LHCN-M2 (cell line): ENCODE results near the gene NPAT. TPM values are rescaled to one million over a fixed set of nuclear protein-coding genes. Genes with fewer than 3 reads are reported as not detected.
"Not testable (repeated sequence)": the region's sequence is repeated elsewhere in the genome, so short reads cannot be mapped to it uniquely, and the experiment has no call there.

Experiments used
- DNase-seq: peaks from one replicate; pipeline ENCODE4 v3.0.0-alpha.2; 2012; ENCODE audit warnings: low read depth
- total RNA-seq: library from RNA; depleted of rRNA; stranded (reverse); fragments of >200 nt; gene quantifications from 2 replicates; pipeline ENCODE4 v1.2.3, GENCODE V29; 2014

NPAT gene
- total RNA-seq, 1 experiment from 2014 or later = 18.2 TPM

DNA sequence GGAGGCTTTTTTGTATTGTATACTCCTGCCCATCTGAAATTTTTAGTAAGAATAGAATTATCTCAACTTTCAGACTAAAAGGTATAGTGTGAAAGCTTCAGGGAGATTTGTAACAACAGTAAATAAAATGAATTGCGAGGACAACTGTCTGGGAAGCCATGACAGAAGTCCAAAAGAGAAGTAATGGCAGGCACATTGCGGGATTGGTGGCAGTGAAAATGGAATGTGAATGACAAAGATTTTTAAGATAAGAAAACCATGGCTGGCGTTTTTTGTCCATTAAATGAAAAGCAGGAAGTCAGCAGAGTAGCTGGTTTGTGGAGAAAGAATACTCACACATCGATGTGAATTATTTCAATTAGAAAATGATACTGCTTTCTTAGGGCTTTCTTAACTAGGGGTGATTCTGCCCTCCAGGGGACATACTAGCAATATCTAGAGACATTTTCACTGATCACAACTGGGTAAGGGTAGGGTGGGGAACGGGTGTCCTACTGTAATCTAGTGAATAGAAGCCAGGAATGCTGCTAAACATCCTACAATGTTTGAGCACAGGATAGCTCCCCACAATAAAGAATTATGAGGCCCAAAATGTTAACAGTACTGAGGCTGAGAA lies 1.6 kb downstream of the NPAT start:
- DNase-seq = no peak

DNA sequence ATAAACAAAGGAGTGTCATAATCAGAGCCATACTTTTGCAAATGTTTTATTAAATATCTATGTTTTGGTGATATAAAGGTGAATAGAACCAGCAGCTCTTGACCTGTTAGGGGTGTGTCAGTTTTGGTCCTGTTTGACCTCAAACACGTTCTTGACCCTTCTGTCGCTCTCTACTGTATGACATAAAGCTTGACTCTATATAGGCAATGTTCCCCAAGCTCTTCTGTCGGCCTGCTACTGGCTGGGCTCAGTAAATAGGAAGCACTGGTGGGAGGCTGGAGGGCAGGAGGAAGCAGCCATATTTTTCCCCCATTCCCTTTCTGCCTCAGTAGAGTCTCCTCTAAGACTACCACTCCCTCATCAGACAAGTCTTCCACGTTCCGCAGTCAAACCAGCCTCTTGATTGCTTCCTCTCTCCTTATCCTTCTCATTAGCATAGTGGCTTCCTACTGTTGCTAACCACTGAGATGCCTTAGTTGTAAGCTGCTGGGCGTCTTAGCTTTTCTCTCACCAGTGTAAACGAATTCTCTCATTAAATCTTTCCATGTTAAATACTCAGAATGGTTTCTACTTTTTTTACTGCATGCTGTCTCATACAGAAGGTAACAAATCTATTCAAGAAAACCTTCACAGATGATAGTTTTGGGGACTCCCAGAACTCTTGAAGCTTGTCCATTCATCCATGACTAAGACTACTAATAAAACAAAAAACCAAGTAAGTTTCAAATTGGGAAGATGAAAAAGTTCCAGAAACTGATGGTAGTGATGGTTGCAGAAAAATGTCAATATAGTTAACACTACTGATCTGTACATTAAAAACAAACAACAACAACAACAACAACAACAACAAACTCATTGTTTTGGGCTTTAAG lies 3.3 kb downstream of the NPAT start:
- DNase-seq = no peak

- DNase-seq = no peak
Measured at GRCh38 chr11:108218455-108218854, 4.0 kb downstream of the NPAT start.

- no peak for DNase-seq
Measured at GRCh38 chr11:108216988-108217387, 5.5 kb downstream of the NPAT start.

- no peak for DNase-seq
Measured at GRCh38 chr11:108213784-108214183, 8.7 kb downstream of the NPAT start.

- no peak for DNase-seq
Measured at GRCh38 chr11:108210441-108210840, 12.0 kb downstream of the NPAT start.

GRCh38 chr11:108207683-108208060 lies 14.8 kb downstream of the NPAT start:
- DNase-seq = no peak

- peak; percentile 25 for DNase-seq
Measured at GRCh38 chr11:108206969-108207682, 15.3 kb downstream of the NPAT start.

DNA sequence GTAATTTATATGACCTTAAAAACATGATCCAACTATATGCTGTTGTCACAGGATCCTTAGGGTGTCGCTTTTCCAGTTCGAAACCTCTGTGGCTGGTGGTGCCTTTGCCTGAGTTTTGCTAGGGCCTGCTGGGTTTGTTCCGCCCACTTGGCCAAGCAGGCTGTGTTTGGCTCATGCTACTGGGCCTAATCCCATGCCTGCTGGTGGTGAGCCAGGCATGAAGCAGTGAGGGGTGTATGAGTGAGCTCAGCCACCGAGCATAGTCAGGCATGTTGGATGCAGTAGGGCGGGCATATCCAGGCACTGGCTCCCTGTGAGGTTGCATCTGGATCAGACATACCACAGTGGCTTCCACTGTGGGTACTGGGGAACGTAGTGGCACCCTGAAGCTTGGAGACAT lies 16.3 kb downstream of the NPAT start:
- DNase-seq = no peak

GRCh38 chr11:108204929-108205499 lies 17.4 kb downstream of the NPAT start:
- DNase-seq = no peak

DNA sequence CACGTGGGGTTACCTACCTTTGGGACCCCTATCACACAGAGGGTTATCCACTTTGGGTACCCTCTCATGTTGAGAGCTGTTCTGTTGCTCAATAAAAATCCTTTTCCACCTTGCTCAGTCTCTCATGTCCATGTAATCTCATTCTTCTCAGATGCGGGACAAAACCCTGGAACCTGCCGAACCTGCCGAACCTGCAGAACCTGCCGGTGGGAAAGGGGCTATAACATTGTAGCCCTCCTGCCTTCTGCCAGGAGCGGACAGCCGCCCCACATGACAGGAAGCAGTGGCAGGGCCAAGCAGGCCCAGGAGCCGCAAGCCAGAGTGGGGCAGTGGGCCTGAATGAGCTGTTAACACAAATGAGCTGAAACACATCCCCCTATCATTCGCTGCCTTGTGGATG lies 18.1 kb downstream of the NPAT start:
- no peak for DNase-seq

- no peak for DNase-seq
Measured at GRCh38 chr11:108203075-108203474, 19.4 kb downstream of the NPAT start.

GRCh38 chr11:108199446-108200321 lies 22.8 kb downstream of the NPAT start:
- DNase-seq = peak; percentile 34

DNA sequence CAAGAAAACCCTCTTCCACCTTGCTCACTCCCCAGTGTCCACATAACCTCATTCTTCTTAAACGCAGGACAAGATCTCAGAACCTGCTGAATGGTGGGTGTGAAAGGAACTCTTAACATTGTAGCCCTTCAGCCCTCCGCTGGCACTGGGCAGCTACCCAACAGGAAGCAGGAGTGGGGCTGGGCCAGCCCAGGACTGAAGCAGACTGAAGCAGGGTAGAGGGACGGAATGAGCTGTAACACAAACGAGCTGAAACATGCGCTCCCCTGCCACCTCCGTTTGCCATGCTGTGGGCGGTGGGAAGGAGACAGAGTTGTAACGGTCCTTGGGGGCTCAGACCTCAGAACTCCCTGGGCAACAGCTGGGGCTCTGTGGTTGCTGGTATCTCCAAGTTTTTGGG lies 23.6 kb downstream of the NPAT start:
- no peak for DNase-seq

GRCh38 chr11:108197351-108197750 lies 25.1 kb downstream of the NPAT start:
- no peak for DNase-seq

GRCh38 chr11:108196901-108197300 lies 25.5 kb downstream of the NPAT start:
- DNase-seq = no peak

- DNase-seq = no peak
Measured at GRCh38 chr11:108193725-108194124, 28.7 kb downstream of the NPAT start.

DNA sequence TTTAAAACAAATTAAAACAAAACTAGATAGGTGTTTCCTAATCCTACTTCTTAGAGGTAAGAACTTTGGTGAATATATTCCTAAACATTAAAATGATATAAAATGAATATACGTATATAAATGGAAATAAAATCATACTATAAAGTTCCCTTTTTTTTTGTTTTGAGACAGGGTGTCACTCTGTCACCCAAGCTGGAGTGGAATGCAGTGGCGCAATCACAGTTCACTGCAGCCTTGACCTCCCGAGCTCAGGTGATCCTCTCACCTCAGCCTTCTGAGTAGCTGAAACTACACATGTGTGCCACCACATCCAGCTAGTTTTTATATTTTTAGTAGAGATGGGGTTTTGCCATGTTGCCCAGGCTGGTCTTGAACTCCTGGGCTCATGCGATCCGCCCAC lies 44.9 kb downstream of the NPAT start:
- DNase-seq = no peak

- DNase-seq = no peak
Measured at GRCh38 chr11:108170184-108170583, 52.3 kb downstream of the NPAT start.

DNA sequence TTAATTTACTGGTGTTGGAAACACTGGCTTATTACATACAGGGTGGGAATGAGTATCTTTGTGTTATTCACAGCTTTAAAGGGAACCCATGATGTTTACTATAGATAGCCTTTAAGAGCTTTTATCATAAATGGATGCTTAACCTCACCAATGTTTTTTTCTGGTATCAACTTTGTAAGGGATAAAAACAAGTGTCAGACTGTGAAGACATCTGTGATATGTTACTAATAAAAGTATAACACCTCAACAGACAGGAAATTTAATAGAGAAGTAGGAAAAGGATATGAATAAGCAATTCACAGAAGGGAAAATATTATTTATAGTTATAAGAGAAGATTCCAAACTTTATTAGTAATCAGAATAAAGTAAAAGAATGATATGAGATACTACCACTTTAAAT lies 54.8 kb downstream of the NPAT start:
- no peak for DNase-seq

GRCh38 chr11:108162878-108163277 lies 59.6 kb downstream of the NPAT start:
- not testable (repeated sequence) for DNase-seq
